Measurements from ENCODE around the gene PEX14. TPM values are rescaled to one million over a fixed set of nuclear protein-coding genes. Genes with fewer than 3 reads are reported as not detected.

Gene PEX14
- total RNA-seq, 4 donors from 2014 or later, result 2.0 to 21.9 (median 5.3) TPM

GRCh38 chr1:10578070-10578469 lies 103.3 kb downstream of the PEX14 start:
- Histone ChIP-seq H3K27me3 (no peaks in the 10 kb centered on the region), H3K9me3 (no peaks in the 10 kb centered on the region), H3K4me3 (no peak overlapping the region), H3K4me1 (no peaks in the 10 kb centered on the region), H3K27ac (no peak overlapping the region), H3K36me3 (no peaks in the 10 kb centered on the region)
- intact Hi-C loops (cut with DNase I; ENCODE audit: low total_unique reads), result no loop called here
- no peak for DNase-seq
- TF ChIP-seq CTCF (IDR thresholded peaks at IDR 0.05) (no peak), POLR2A (IDR thresholded peaks at IDR 0.05) (no peak)

- H3K4me1 ChIP-seq, result no peaks in the 10 kb centered on the region
- no peaks in the 10 kb centered on the region for H3K9me3 ChIP-seq
- DNase-seq, result no peak
- H3K27me3 ChIP-seq, result no peaks in the 10 kb centered on the region
- no peak overlapping the region for H3K27ac ChIP-seq
- intact Hi-C loops (cut with DNase I; ENCODE audit: low total_unique reads), result no loop called here
- no peak overlapping the region for H3K4me3 ChIP-seq
- no peak for TF ChIP-seq POLR2A (IDR thresholded peaks at IDR 0.05)
- H3K36me3 ChIP-seq, result no peaks in the 10 kb centered on the region
These were observed 108.9 kb downstream of the PEX14 start for GRCh38 chr1:10583641-10584040.

- no peak overlapping the region for H3K4me3 ChIP-seq
- DNase-seq, result no peak
- intact Hi-C loops (cut with DNase I; ENCODE audit: low total_unique reads), result no loop called here
- H3K27ac ChIP-seq, result no peak overlapping the region
- no peaks in the 10 kb centered on the region for H3K9me3 ChIP-seq
- no peaks in the 10 kb centered on the region for H3K4me1 ChIP-seq
- no peaks in the 10 kb centered on the region for H3K36me3 ChIP-seq
- no peak for TF ChIP-seq POLR2A (IDR thresholded peaks at IDR 0.05)
- no peak for TF ChIP-seq CTCF (IDR thresholded peaks at IDR 0.05)
- H3K27me3 ChIP-seq, result no peaks in the 10 kb centered on the region
These were observed 110.5 kb downstream of the PEX14 start for GRCh38 chr1:10585242-10585641.

- intact Hi-C loops (cut with DNase I; ENCODE audit: low total_unique reads), result no loop called here
- Histone ChIP-seq H3K9me3 (no peaks in the 10 kb centered on the region), H3K36me3 (no peaks in the 10 kb centered on the region), H3K4me3 (no peak overlapping the region), H3K4me1 (no peaks in the 10 kb centered on the region), H3K27me3 (no peaks in the 10 kb centered on the region), H3K27ac (no peak overlapping the region)
- TF ChIP-seq POLR2A (IDR thresholded peaks at IDR 0.05) (no peak), CTCF (IDR thresholded peaks at IDR 0.05) (no peak)
- no peak for DNase-seq
These were observed 111.4 kb downstream of the PEX14 start for GRCh38 chr1:10586125-10586524.

- Histone ChIP-seq H3K27me3 (no peaks in the 10 kb centered on the region), H3K4me1 (no peaks in the 10 kb centered on the region), H3K36me3 (no peaks in the 10 kb centered on the region), H3K9me3 (no peaks in the 10 kb centered on the region), H3K27ac (no peak overlapping the region), H3K4me3 (no peak overlapping the region)
- intact Hi-C loops (cut with DNase I; ENCODE audit: low total_unique reads), result no loop called here
- no peak for DNase-seq
- TF ChIP-seq CTCF (IDR thresholded peaks at IDR 0.05), result no peak
- TF ChIP-seq POLR2A (IDR thresholded peaks at IDR 0.05), result no peak
These were observed 113.9 kb downstream of the PEX14 start for GRCh38 chr1:10588640-10589039.

- no peaks in the 10 kb centered on the region for H3K9me3 ChIP-seq
- H3K27me3 ChIP-seq, result no peaks in the 10 kb centered on the region
- no peaks in the 10 kb centered on the region for H3K36me3 ChIP-seq
- DNase-seq, result no peak
- TF ChIP-seq POLR2A (IDR thresholded peaks at IDR 0.05) (no peak), CTCF (IDR thresholded peaks at IDR 0.05) (no peak)
- H3K4me3 ChIP-seq, result no peak overlapping the region
- H3K4me1 ChIP-seq, result no peaks in the 10 kb centered on the region
- H3K27ac ChIP-seq, result no peak overlapping the region
- intact Hi-C loops (cut with DNase I; ENCODE audit: low total_unique reads), result no loop called here
These were observed 114.3 kb downstream of the PEX14 start for GRCh38 chr1:10589074-10589473.

All from uterus (tissue), 4 donors.